Esophagus mucosa (tissue), 1 donor: ENCODE measurements around the gene WDR93. TPM values are rescaled to one million over a fixed set of nuclear protein-coding genes. Genes with fewer than 3 reads are reported as not detected.
"Not testable (repeated sequence)": the region's sequence is repeated elsewhere in the genome, so short reads cannot be mapped to it uniquely, and the experiment has no call there.

ENCODE experiments used
- ATAC-seq: fragments of 200-7000 bp; cut with Tn5 transposase; one replicate; pipeline ENCODE4 v1.9.1; 2020
- total RNA-seq: library from RNA; stranded (reverse); gene quantifications from one replicate; pipeline ENCODE4 v1.2.4, GENCODE V29; 2023
- donor health status: DM: yes; HTN: yes; CAD: no.

Gene WDR93
- total RNA-seq, 1 donor from 2014 or later = not detected

GRCh38 chr15:89686522-89686921 lies 4.1 kb upstream of the WDR93 start:
- ATAC-seq = no peak

GRCh38 chr15:89689930-89690275 lies 708 bp upstream of the WDR93 start:
- not testable (repeated sequence) for ATAC-seq

GRCh38 chr15:89693091-89693490 lies 2.5 kb downstream of the WDR93 start:
- ATAC-seq = no peak

- ATAC-seq = no peak
Measured at GRCh38 chr15:89693696-89694095, 3.1 kb downstream of the WDR93 start.

GRCh38 chr15:89695198-89695597 lies 4.6 kb downstream of the WDR93 start:
- ATAC-seq = no peak

- ATAC-seq = no peak
Measured at GRCh38 chr15:89704411-89704810, 13.8 kb downstream of the WDR93 start.

GRCh38 chr15:89707577-89707976 lies 17.0 kb downstream of the WDR93 start:
- no peak for ATAC-seq

- ATAC-seq = no peak
Measured at GRCh38 chr15:89714775-89715174, 24.2 kb downstream of the WDR93 start.

GRCh38 chr15:89723031-89723430 lies 32.4 kb downstream of the WDR93 start:
- no peak for ATAC-seq

GRCh38 chr15:89724621-89725020 lies 34.0 kb downstream of the WDR93 start:
- ATAC-seq = no peak

- no peak for ATAC-seq
Measured at GRCh38 chr15:89725064-89725463, 34.5 kb downstream of the WDR93 start.

- no peak for ATAC-seq
Measured at GRCh38 chr15:89728254-89728653, 37.6 kb downstream of the WDR93 start.

- ATAC-seq = no peak
Measured at GRCh38 chr15:89731275-89731674, 40.7 kb downstream of the WDR93 start.

GRCh38 chr15:89732451-89733172 lies 42.0 kb downstream of the WDR93 start:
- ATAC-seq = no peak

- no peak for ATAC-seq
Measured at GRCh38 chr15:89735773-89736172, 45.2 kb downstream of the WDR93 start.

GRCh38 chr15:89740137-89740536 lies 49.5 kb downstream of the WDR93 start:
- ATAC-seq = peak; percentile 77

- no peak for ATAC-seq
Measured at GRCh38 chr15:89743011-89743410, 52.4 kb downstream of the WDR93 start.

- ATAC-seq = no peak
Measured at GRCh38 chr15:89743594-89743993, 53.0 kb downstream of the WDR93 start.

- ATAC-seq = no peak
Measured at GRCh38 chr15:89745131-89745530, 54.5 kb downstream of the WDR93 start.

GRCh38 chr15:89745768-89746167 lies 55.2 kb downstream of the WDR93 start:
- no peak for ATAC-seq

GRCh38 chr15:89746386-89746780 lies 55.8 kb downstream of the WDR93 start:
- ATAC-seq = no peak

- ATAC-seq = no peak
Measured at GRCh38 chr15:89747708-89748682, 57.4 kb downstream of the WDR93 start.

GRCh38 chr15:89749054-89749453 lies 58.4 kb downstream of the WDR93 start:
- no peak for ATAC-seq

- ATAC-seq = no peak
Measured at GRCh38 chr15:89749526-89749925, 58.9 kb downstream of the WDR93 start.
